K562 (cell line): Measurements from ENCODE around the gene TKT.

Experiments
- CTCF ChIP-seq, 3 experiments: IDR thresholded peaks in 2 of 3; conservative IDR thresholded peaks in 1 of 3; 2 replicates each; pipeline ENCODE4 v1.5.1; 2011 to 2012; ENCODE audit warnings: low read length in 3 of 3, mild to moderate bottlenecking in 3 of 3, control low read depth in 2 of 3, improper control_type of control experiment in 1 of 3, inconsistent platforms in 1 of 3, low read depth in 1 of 3, mixed read lengths in 1 of 3, moderate library complexity in 1 of 3; ENCODE audit not compliant: insufficient read depth in 2 of 3
- E2F5 ChIP-seq: sonication (generic); formaldehyde crosslinking; IDR thresholded peaks from 2 replicates; pipeline ENCODE4 v1.8.0; 2022; ENCODE audit warnings: mild to moderate bottlenecking, missing genetic modification reagents
- FOXP4 ChIP-seq: sonication (generic); formaldehyde crosslinking; IDR thresholded peaks from 2 replicates; pipeline ENCODE4 v1.8.0; 2022; ENCODE audit warnings: mild to moderate bottlenecking, missing genetic modification reagents, borderline replicate concordance
- HCFC1 ChIP-seq: IDR thresholded peaks from 2 replicates; pipeline ENCODE4 v1.6.1; 2012; ENCODE audit warnings: low read depth, low read length, improper control_type of control experiment
- KHSRP ChIP-seq: fragments of 450-650 bp; IDR thresholded peaks from 2 replicates; pipeline ENCODE4 v1.6.1; 2017
- MAX ChIP-seq: sonication (generic); formaldehyde crosslinking; IDR thresholded peaks from 2 replicates; pipeline ENCODE4 v1.9.0; 2022; ENCODE audit warnings: mild to moderate bottlenecking, missing genetic modification reagents
- POLR2AphosphoS2 ChIP-seq: IDR thresholded peaks from 2 replicates; pipeline ENCODE4 v1.6.1; 2012; ENCODE audit warnings: low read length, improper control_type of control experiment
- RFX5 ChIP-seq: IDR thresholded peaks from 2 replicates; pipeline ENCODE4 v1.6.1; 2011; ENCODE audit warnings: low read depth, mild to moderate bottlenecking, improper control_type of control experiment, low read length
- SMARCC2 ChIP-seq: fragments of 450-650 bp; IDR thresholded peaks from 2 replicates; pipeline ENCODE4 v1.6.1; 2017; ENCODE audit warnings: antibody characterized with exemption, moderate library complexity, mild to moderate bottlenecking, low read depth
- SMARCE1 ChIP-seq: fragments of 450-650 bp; IDR thresholded peaks from 2 replicates; pipeline ENCODE4 v1.7.1; 2016; ENCODE audit warnings: mild to moderate bottlenecking
- YBX1 ChIP-seq: fragments of 450-650 bp; IDR thresholded peaks from 2 replicates; pipeline ENCODE4 v1.7.1; 2016; ENCODE audit warnings: mild to moderate bottlenecking

GRCh38 chr3:53223541-53223966, 32.3 kb downstream of the TKT start:
- TF ChIP-seq POLR2AphosphoS2 (no peak), KHSRP (no peak), SMARCC2 (no peak), CTCF (IDR thresholded peaks at IDR 0.05 in 2 of 3, conservative IDR thresholded peaks at IDR 0.05 in 1 of 3; ENCODE audit: insufficient read depth in 2 of 3, low read depth in 1 of 3, low read length in 3 of 3) (no peak), FOXP4 (no peak), E2F5 (CRISPR knock-in tag) (no peak), YBX1 (no peak), MAX (CRISPR knock-in tag) (no peak), RFX5 (no peak), SMARCE1 (no peak), HCFC1 (no peak)
